HG03460 (cell line): ENCODE data around the gene PKN2.

Experiments
- ATAC-seq: cut with Tn5 transposase; IDR thresholded peaks from one replicate; pipeline ENCODE4 v1.9.1; 2021; ENCODE audit not compliant: unreplicated experiment

Gene PKN2

DNA sequence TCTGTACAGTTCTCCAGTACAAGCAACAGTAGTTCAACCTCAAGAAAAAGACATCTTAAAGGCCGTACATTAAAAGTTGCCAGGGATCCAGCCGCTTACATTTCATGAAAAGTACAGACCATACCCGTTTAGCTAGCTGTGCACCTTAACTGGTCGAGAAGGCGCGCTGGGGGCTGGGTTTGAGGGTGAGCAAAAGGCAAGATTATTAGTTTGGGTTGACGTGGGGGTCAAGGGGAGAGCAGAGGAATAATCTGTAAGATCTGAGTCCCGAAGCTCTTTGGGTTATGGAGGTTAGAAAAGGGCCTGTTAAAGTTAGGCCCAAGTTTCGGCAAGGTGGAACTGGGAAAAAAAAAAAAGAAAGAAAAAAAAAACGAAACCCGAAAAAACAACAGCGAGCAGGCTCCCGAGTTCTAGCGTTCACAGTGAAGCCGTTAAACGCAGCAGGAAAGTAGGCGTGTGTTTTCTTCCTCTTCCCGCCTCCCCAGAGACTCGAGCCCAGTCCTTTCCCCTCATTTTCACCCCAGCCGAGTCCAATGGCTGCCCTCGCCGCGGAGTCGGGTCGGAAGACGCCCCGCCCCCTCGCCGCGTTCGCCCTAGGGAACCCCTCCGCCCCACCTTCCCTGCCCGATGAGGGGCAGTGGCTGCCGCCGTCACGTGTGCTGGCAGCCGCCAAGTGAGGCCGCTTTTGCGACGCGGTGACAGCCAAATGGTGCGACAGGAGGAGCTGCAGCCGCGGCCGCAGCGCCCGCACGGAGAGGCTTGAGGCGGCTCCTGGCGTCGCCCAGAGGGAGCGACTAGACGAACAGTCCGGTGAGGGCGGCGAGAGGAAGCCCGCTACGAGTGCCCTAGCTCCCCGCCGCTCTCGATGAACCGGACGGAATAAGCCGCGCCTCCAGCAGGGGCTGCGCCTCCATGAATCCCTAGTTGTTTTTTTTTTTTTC, at the start of gene PKN2:
Gene PKN2 (plus strand): TSS at position 733 of the 941 bp plus-strand sequence. CDS start 308 bp downstream, outside the sequence.
- ATAC-seq = peak; percentile 88

DNA sequence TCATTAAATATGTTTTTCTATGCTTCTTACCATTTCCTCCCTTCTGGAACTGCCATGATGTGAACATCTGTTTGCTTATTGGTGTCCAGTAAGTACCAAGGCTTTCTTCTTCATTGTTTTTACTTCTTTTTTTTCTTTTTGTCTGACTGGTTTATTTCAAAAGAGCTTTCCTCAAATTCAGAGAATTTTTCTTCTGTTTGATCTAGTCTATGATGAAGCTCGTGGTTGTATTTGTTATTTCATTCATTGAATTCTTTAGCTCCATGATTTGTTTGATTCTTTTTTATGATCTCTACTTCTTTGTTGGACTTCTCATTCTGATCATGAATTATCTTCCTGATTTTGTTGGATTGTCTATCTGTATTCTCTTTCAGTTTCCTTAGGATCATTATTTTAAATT, 49.5 kb upstream of the PKN2 start:
- no peak for ATAC-seq

- ATAC-seq = no peak
These were observed 44.0 kb upstream of the PKN2 start for GRCh38 chr1:88640060-88640459.

- ATAC-seq = no peak
These were observed 38.2 kb upstream of the PKN2 start for GRCh38 chr1:88645886-88646285.

DNA sequence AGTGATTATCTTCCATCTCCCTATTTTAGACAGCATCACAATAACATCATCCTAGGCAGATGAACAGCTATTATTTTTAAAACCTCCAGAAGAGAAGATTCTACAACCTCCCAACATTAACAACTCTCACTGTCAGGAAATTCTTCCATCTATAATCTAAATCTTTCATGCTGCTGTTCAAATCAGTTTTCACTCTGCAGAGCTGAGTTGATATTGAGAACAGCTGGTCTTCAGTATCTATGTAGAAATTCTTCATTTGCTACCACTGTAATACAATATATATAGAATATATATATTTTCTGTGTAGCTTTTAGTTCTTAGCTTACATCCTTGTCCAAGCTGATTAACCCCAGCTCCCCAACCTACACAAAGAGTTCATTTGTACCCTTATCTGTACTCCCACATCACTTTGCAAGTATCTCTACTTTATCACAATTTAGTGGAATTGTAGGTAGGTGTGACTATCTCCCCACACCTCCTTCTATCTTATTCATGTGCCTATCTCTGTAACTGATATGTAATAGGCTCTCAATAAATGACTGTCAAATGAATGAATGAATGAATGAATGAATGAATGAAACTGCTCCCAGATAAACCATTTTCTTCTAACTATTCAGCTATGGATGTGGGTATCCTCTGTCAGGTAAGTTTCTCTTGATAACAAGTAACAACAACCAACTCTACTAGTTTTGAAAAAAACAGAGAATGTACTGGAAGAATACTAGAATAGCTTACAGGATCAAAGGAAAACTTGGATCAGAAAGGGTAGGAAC, 37.4 kb upstream of the PKN2 start:
- ATAC-seq = no peak

DNA sequence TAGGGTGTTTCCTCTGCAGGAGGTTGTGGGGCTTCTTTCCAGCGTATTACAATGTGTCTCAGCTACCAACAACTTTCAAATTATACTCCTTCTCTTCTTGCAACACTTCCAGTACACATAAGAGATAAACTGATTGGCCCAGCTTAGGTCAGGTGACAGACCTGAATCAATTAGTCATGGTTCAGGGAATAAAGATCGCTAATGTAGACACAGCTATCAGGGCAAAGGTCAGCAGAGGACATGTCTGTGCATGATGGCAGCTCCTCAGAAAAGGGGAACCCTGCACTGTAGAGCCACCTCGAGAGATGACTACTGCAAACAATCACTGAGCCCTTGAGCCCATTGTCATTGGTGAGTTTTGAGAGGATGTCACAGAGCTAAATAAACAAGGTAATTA, 36.8 kb upstream of the PKN2 start:
- no peak for ATAC-seq

DNA sequence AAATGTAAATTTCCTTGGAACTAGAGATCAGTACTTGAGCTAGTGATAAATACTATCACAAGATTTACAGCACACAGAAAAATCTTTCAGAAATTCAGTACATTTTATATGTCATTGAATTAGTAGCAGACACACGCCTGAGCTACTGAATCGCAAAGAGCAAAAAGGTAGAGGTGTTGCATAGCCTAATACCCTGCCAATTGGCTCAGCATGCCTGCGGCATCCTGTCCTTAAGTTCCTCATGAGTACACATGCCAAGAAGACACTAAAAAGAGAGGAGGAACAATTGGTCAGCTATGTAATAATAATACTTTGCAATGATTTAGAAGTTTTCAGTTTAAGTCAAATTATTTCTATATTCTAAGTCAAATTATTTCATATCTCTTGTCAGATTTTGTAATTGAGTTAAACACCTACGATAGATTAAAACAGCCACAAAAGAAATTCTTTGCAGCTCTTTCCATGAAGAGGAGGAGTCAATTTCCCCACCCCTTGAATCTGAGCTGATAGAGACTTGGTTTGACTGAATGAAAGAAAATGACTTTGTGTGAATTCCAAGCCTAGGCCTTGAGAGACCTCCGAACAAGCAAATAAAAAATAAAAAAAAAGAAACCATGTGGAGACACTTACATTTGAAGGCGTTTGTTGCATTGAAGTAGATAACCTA, 36.2 kb upstream of the PKN2 start:
- ATAC-seq = no peak

DNA sequence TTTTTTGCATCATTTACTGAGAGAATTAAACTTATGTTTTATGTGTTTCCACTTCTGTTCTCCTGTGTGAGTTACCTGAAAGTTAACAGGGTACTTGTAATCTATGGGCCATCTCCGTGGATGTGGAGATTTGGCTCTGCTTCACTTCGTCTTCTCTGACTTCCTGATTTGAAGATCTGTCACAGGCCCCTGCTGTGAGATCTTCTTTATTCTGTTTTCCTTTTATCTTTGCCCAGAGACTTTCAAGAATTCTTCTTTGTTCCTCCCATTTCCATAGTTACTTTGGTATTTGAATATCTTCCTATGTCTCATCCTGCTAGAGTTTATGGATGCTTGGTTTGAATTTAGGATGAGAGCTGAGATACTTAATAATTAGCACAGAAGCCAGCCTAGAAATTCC, 35.4 kb upstream of the PKN2 start:
- ATAC-seq = no peak

DNA sequence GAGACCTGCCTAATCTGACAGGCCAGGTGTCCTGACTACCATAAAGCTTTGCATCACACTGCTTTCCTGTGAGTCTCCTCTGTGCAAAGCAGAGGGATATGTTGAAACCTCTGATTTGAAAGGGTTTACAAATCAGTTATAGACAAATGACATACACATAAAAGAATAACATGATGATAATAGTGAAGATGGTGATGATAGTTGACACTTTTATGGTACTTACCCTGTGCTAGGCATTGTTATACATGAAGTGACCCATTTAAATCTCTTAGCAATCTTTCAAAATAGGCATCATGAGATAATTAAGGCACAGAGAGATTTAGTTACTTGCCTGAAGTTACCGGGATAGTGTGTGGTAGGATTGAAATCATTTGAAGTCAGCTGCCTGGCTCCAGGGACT, 34.1 kb upstream of the PKN2 start:
- no peak for ATAC-seq

DNA sequence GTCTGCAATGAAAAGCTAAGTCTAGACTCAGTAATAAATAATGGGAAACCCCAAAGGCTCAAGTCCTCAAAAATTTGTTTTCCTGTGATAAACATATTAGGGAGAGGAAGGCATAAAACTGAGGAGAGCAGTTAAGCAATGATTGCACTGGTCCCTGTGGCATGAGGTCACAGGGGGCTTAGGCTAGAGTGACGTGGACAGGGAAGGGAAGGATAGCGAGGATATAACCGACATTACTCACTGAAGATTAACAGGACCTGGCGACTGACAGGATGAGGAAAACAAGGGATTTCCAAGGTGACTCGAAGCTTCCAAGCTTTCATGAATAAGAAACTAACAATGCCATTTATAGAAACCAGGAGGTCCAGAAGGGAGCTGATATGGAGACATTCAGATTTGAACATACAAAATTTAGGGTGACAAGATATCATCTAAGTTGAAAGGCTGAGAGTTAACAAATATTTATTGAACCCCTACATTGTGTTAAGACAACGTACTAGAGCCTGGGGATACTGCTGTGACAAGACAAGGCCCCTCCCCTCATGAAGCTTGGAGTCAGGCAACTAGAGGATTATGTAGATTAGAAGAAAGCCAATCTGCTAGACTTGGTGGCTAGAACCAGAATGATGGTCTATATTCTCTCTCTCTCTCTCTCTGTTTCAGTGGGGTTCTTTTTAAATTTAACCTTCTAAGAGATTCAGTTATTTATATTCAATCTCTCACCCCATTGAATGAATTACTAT, 33.2 kb upstream of the PKN2 start:
- no peak for ATAC-seq

DNA sequence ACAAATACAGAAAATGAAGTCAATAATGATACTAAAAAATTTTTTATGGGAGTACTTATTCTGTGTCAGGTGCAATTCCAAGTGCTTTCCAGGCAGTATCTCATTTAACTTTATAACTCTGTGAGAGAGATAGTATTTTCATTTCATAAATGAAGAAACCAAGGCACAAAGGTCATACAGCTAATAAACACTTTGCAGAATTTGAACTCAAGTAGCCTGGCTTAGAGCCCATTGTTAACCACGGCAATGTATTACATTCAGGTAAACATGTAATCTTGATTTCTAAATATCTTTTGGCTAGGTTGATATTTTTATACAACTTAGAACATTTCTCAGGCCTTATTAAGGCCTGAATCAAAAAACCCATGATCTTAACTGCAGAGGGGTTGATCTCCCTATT, 28.9 kb upstream of the PKN2 start:
- no peak for ATAC-seq

DNA sequence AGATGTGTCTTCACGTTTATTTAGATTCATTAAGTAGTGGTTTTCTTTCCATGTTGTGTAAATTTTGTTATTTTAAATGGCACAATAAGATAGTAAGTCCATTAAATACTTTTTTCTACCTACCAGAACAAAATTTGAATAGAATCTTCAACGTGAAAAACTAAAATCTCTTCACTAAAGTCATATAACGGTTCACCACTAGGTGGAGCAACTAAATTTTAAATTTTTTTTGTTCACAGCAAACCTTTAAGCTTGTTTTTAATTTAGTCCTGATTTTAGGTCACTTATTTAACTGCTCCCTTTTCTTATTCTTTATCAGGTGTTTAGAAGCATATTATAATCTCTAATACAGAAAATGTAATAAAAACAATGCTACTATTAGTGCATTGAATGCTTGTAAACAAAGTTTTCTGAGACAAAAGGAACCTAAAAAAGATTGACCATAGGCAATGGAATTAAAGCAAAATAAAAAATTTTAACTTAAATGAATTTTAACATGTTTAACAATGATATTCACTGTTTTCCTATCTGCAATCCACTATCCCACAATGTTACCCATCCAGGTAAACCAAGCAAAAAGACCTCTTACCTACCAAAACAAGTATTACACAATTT, 28.3 kb upstream of the PKN2 start:
- ATAC-seq = no peak

GRCh38 chr1:88658419-88658818, 25.7 kb upstream of the PKN2 start:
- no peak for ATAC-seq

- ATAC-seq = no peak
These were observed 24.5 kb upstream of the PKN2 start for GRCh38 chr1:88659552-88659951.

DNA sequence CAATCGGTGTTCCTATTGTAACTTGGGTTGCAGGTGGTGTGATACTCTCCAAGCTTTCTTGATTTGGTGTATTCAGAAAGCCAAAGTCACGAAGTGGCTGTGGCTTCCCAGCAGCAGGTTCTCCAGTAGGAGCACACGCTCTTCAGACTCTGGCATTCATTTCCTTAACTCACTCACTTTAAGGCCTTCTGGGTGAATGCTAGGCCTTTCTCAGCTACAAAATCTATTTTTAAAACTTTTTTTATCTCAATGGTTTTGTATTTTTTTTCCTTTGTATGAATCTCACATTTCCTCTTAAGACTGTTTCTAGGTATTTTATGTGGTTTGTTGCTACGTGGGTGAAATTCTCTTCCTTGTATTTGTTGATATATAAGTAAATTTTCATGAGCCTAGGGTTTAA, 22.9 kb upstream of the PKN2 start:
- no peak for ATAC-seq

- ATAC-seq = peak; percentile 68
These were observed 21.9 kb upstream of the PKN2 start for GRCh38 chr1:88661951-88662699.

DNA sequence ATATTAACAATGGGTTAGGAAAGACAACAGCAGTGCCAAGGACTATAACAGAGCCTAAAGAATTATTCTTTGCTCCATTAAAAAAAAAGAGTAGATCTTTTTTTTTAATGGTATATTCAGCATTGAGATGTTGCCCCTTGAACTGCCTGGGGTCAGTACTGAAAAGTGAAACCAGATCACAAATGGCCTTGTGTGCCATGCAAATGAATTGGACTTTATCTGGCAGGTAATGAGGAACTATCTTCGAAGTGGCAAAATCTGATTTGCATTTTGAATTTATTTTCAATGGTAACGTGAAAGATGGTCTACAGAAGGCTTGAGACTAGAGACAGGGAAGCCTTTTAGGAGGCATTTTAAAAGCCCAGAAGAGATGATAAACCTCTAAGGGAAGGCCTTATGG, 21.4 kb upstream of the PKN2 start:
- no peak for ATAC-seq

GRCh38 chr1:88668405-88668804, 15.7 kb upstream of the PKN2 start:
- ATAC-seq = no peak

DNA sequence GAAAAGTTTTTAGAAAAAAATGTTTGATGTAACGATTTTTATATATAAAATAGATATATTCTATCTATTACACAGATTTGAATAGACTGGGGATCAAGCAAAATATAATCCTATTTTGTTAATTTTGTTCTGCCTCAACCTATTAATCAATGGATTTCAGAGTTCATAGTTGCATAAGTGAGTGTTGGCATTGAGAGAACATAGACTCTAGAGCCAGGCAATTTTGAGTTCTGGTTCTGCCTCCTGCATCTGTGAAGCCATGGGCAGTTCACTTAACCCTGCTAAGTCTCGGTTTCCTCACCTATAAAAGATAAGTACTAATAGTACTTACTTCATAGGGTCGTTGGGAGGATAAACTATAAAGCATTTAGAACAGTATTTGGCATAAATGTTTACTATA, 13.6 kb upstream of the PKN2 start:
- no peak for ATAC-seq

- no peak for ATAC-seq
These were observed 10.6 kb upstream of the PKN2 start for GRCh38 chr1:88673446-88673845.
